Natural killer cell treated with Interleukin-12 subunit alpha and Interleukin-12 subunit beta and Interleukin-15 and Interleukin-18, amount 100 ng/mL, for 72 hours (primary cell): ENCODE measurements around the gene GPR148. TPM values are rescaled to one million over a fixed set of nuclear protein-coding genes. Genes with fewer than 3 reads are reported as not detected.
"Not testable (repeated sequence)": the region's sequence is repeated elsewhere in the genome, so short reads cannot be mapped to it uniquely, and the experiment has no call there.

Source experiments
- ATAC-seq, 2 donors: fragments of 150-1000 bp; cut with Tn5 transposase in 1 of 2; sonication (Bioruptor Pico), chemical (Tn5 transposase) in 1 of 2; 2 replicates each; pipeline ENCODE4 v1.10.0; 2021
- DNase-seq: peaks from one replicate; pipeline ENCODE4 v3.0.0; 2022; ENCODE audit warnings: low spot score
- H3K27ac Mint-ChIP-seq, 2 donors: 1 replicate in 1 of 2; 2 replicates in 1 of 2; pipeline ENCODE4 v1.8.0; 2022; ENCODE audit warnings: mixed read lengths in 2 of 2, mild to moderate bottlenecking in 1 of 2, moderate library complexity in 1 of 2
- H3K27me3 Mint-ChIP-seq, 2 donors: 1 replicate in 1 of 2; 2 replicates in 1 of 2; pipeline ENCODE4 v1.8.0; 2022; ENCODE audit warnings: mixed read lengths in 2 of 2
- H3K36me3 Mint-ChIP-seq: one replicate; pipeline ENCODE4 v1.8.0; 2022; ENCODE audit warnings: mixed read lengths
- H3K4me1 Mint-ChIP-seq, 2 donors: 1 replicate in 1 of 2; 2 replicates in 1 of 2; pipeline ENCODE4 v1.8.0; 2022; ENCODE audit warnings: low read depth in 2 of 2, mixed read lengths in 2 of 2, mild to moderate bottlenecking in 1 of 2
- H3K4me3 Mint-ChIP-seq: one replicate; pipeline ENCODE4 v1.8.0; 2022; ENCODE audit warnings: mixed read lengths
- H3K9me3 Mint-ChIP-seq: 2 replicates; pipeline ENCODE4 v1.8.0; 2022; ENCODE audit warnings: mixed read lengths
- total RNA-seq, 2 donors: library from RNA; stranded (reverse); gene quantifications; one replicate each; pipeline ENCODE4 v1.2.3, GENCODE V29; 2022

The GPR148 gene
- total RNA-seq, 2 donors from 2014 or later, result not detected

DNA sequence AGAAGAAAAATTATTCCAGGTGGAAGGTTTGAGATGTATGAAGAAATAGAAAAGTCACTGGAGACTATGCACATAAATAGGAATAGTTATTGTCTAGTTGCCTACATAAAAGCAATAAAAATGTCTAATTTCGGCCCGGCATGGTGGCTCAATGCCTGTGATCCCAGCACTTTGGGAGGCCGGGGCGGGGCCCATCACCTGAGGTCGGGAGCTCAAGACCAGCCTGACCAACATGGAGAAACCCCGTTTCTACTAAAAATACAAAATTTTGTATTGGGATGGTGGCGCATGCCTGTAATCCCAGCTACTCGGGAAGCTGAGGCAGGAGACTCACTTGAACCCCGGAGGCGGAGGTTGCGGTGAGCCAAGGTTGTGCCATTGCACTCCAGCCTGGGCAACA lies 3.4 kb downstream of the GPR148 start:
- H3K27me3 Mint-ChIP-seq, DNase-seq, H3K4me1 Mint-ChIP-seq, H3K36me3 Mint-ChIP-seq, H3K9me3 Mint-ChIP-seq, H3K27ac Mint-ChIP-seq, H3K4me3 Mint-ChIP-seq, ATAC-seq: not testable (repeated sequence)

- H3K4me1 Mint-ChIP-seq, result peaks cover 0 to 4% of the 10 kb centered on the region in 2 donors
- H3K36me3 Mint-ChIP-seq, result no peaks in the 10 kb centered on the region
- DNase-seq (no peak), ATAC-seq (no peak)
- H3K27ac Mint-ChIP-seq, result no peak overlapping the region
- peaks cover 0 to 2% of the 10 kb centered on the region in 2 donors for H3K27me3 Mint-ChIP-seq
- no peaks in the 10 kb centered on the region for H3K9me3 Mint-ChIP-seq
- no peak overlapping the region for H3K4me3 Mint-ChIP-seq
These were observed 6.3 kb downstream of the GPR148 start for GRCh38 chr2:130735200-130735599.

DNA sequence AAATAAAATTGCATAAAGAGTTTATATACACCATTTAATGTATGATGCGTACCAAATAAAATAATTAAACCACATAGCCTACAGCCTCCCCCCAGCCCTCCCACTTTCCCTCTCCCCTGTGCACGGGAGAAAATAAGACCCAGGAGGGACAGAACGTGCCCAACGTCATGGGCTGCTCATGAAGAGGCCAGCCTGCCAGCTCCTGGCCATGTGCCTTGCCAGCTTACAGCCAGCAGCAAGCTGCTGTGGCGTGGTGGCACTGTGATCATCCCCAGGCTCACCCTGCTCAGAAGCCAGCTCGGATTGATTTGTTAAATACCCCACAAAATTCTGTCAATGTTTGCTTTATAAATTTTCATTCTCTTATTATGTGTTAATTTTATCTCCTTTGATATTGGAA lies 7.6 kb downstream of the GPR148 start:
- no peak for ATAC-seq

GRCh38 chr2:130737592-130737991 lies 8.7 kb downstream of the GPR148 start:
- no peaks in the 10 kb centered on the region for H3K9me3 Mint-ChIP-seq
- H3K4me3 Mint-ChIP-seq, result no peak overlapping the region
- H3K4me1 Mint-ChIP-seq, result peaks cover 0 to 2% of the 10 kb centered on the region in 2 donors
- H3K27me3 Mint-ChIP-seq, result peaks cover 9 to 13% of the 10 kb centered on the region in 2 donors
- no peak overlapping the region for H3K27ac Mint-ChIP-seq
- ATAC-seq (no peak), DNase-seq (no peak)
- no peaks in the 10 kb centered on the region for H3K36me3 Mint-ChIP-seq

More for the DNA sequence above, 7.6 kb downstream of the GPR148 start:
- H3K36me3 Mint-ChIP-seq, result no peaks in the 10 kb centered on the region
- no peak overlapping the region for H3K27ac Mint-ChIP-seq
- H3K4me1 Mint-ChIP-seq, result peaks cover 0 to 2% of the 10 kb centered on the region in 2 donors
- no peak for DNase-seq
- H3K9me3 Mint-ChIP-seq, result no peaks in the 10 kb centered on the region
- H3K27me3 Mint-ChIP-seq, result peaks cover 9 to 13% of the 10 kb centered on the region in 2 donors
- no peak overlapping the region for H3K4me3 Mint-ChIP-seq

GRCh38 chr2:130740671-130741070 lies 11.8 kb downstream of the GPR148 start:
- Mint-ChIP-seq H3K27me3 (peaks cover 17 to 20% of the 10 kb centered on the region in 2 donors), H3K4me3 (no peak overlapping the region), H3K27ac (no peak overlapping the region), H3K4me1 (peaks cover 0 to 2% of the 10 kb centered on the region in 2 donors), H3K36me3 (no peaks in the 10 kb centered on the region), H3K9me3 (no peaks in the 10 kb centered on the region)
- ATAC-seq, result no peak
- DNase-seq, result no peak

DNA sequence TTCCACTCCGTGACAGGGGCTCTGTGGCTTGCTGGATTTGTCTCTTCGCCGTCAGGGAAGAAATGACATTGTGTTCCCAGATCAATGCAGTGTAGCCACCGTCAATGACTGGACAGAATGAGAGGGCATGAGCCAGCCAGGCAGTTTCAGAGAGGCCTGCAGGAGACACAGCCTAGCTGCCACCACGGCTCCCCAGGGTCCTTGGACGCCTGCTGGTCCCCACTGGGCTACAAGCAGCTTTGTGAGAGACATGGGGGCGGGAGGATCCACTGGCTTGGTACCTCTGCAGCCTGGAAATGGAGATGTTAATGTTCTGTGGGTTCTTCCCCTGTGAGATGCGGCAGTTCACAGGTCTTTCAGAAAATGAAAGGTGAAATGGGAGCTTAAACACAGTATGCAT lies 14.4 kb downstream of the GPR148 start:
- no peaks in the 10 kb centered on the region for H3K36me3 Mint-ChIP-seq

GRCh38 chr2:130744287-130745117 lies 15.6 kb downstream of the GPR148 start:
- Mint-ChIP-seq H3K9me3 (no peaks in the 10 kb centered on the region), H3K36me3 (no peaks in the 10 kb centered on the region), H3K4me1 (peaks cover 0 to 2% of the 10 kb centered on the region in 2 donors), H3K27ac (no peak overlapping the region), H3K27me3 (peaks cover 20 to 21% of the 10 kb centered on the region in 2 donors), H3K4me3 (no peak overlapping the region)
- ATAC-seq (peak in 1 of 2 donors; percentile 31), DNase-seq (no peak)

More for the DNA sequence above, 14.4 kb downstream of the GPR148 start:
- no peak overlapping the region for H3K27ac Mint-ChIP-seq
- no peak for ATAC-seq
- peaks cover 0 to 2% of the 10 kb centered on the region in 2 donors for H3K4me1 Mint-ChIP-seq
- no peak overlapping the region for H3K4me3 Mint-ChIP-seq
- DNase-seq, result no peak
- H3K27me3 Mint-ChIP-seq, result peaks cover 20 to 21% of the 10 kb centered on the region in 2 donors
- no peaks in the 10 kb centered on the region for H3K9me3 Mint-ChIP-seq

- DNase-seq (no peak), ATAC-seq (no peak)
- no peaks in the 10 kb centered on the region for H3K9me3 Mint-ChIP-seq
- no peaks in the 10 kb centered on the region for H3K4me1 Mint-ChIP-seq
- no peak overlapping the region for H3K27ac Mint-ChIP-seq
- peaks cover 30 to 31% of the 10 kb centered on the region in 2 donors for H3K27me3 Mint-ChIP-seq
- H3K36me3 Mint-ChIP-seq, result no peaks in the 10 kb centered on the region
- no peak overlapping the region for H3K4me3 Mint-ChIP-seq
These were observed 20.2 kb downstream of the GPR148 start for GRCh38 chr2:130749078-130749477.

GRCh38 chr2:130749641-130750040 lies 20.8 kb downstream of the GPR148 start:
- DNase-seq (no peak), ATAC-seq (no peak)
- no peaks in the 10 kb centered on the region for H3K36me3 Mint-ChIP-seq
- H3K4me1 Mint-ChIP-seq, result no peaks in the 10 kb centered on the region
- no peaks in the 10 kb centered on the region for H3K9me3 Mint-ChIP-seq
- peaks cover 30 to 34% of the 10 kb centered on the region in 2 donors for H3K27me3 Mint-ChIP-seq
- H3K27ac Mint-ChIP-seq, result no peak overlapping the region
- no peak overlapping the region for H3K4me3 Mint-ChIP-seq

DNA sequence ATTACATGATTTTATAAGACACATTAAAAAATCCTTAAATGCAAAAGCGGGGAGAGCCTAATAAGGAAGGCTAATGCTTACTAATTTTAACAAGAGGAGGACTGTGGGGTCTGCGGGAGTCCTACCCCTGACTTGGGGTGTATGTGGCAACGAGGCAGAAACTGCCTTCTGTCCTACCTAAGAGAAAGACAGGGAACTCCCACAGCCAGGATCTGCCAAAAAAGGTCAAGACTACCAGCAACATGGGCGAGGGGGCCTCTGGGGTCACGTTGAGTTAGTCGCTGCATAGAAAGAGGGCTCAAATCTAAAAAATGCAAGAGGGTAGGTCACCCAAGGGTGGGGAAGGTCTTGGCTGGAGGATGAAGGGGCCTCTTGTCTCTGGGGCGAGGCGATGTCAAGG lies 25.9 kb downstream of the GPR148 start:
- Mint-ChIP-seq H3K4me1 (peaks cover 0 to 6% of the 10 kb centered on the region in 2 donors), H3K27ac (no peak overlapping the region), H3K9me3 (no peaks in the 10 kb centered on the region), H3K4me3 (peak overlapping the region; percentile 55), H3K36me3 (no peaks in the 10 kb centered on the region), H3K27me3 (peaks cover 37 to 48% of the 10 kb centered on the region in 2 donors)
- no peak for DNase-seq
- no peak for ATAC-seq

DNA sequence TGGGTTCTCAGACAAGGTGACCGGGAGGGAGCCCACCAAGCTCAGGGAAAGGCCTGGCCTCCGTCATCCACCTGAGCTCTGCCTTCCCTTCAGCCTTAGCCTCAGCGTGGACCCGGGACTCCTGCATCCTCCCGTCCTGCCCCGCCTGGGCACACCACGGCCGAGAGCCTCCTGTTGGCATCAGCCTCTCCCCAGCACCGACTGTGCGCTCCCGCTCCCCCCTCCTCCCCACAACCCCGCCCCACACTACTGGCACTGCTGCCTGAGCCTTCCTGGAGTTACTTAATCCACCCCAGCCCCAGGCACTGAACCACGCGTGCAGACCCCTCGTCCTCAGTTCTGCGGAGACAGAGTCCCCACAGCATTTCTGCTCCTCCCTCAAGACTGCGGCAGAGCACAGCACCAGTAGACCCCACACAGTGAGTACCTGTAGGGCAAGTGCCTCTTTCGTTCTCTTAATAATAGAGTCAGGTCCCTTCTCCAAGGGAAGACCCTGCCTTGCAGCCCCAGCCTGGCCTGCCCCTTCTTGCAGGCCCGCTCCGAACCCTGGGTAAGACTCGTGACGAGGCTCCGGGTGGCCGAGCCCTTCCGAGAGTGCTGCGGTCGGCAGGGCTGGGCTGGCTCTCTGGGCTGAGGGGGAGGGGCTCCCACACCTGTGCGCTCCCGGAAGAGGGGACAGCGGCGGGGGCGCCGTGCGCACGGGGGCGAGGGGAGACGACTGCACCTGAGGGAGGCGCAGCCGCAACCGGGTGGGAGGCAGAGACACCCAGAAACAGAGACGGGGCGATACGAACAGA lies 26.6 kb downstream of the GPR148 start, which contains the start of gene AMER3:
Gene AMER3, plus strand, starts transcription at position 285 of the 797 bp plus-strand sequence. CDS start 6,533 bp downstream, outside the sequence.
- Mint-ChIP-seq H3K4me1 (peaks cover 0 to 6% of the 10 kb centered on the region in 2 donors), H3K27me3 (peaks cover 35 to 44% of the 10 kb centered on the region in 2 donors), H3K9me3 (no peaks in the 10 kb centered on the region), H3K27ac (no peak within 1 kb of the TSS), H3K36me3 (no peaks in the 10 kb centered on the region), H3K4me3 (peak within 1 kb of the TSS; percentile 55)
- DNase-seq (no peak), ATAC-seq (peak; percentile 7 to 36)

- H3K36me3 Mint-ChIP-seq, result no peaks in the 10 kb centered on the region
- H3K4me3 Mint-ChIP-seq, result no peak overlapping the region
- H3K9me3 Mint-ChIP-seq, result no peaks in the 10 kb centered on the region
- no peak overlapping the region for H3K27ac Mint-ChIP-seq
- peaks cover 0 to 6% of the 10 kb centered on the region in 2 donors for H3K4me1 Mint-ChIP-seq
- no peak for DNase-seq
- H3K27me3 Mint-ChIP-seq, result peaks cover 38 to 51% of the 10 kb centered on the region in 2 donors
- ATAC-seq, result peak; percentile 87 to 89
These were observed 27.4 kb downstream of the GPR148 start for GRCh38 chr2:130756053-130756873.
